Measurements from ENCODE around the gene MRPL38. TPM values are rescaled to one million over a fixed set of nuclear protein-coding genes. Genes with fewer than 3 reads are reported as not detected.

MRPL38 gene
- total RNA-seq, 1 donor from 2014 or later: 113 TPM

DNA sequence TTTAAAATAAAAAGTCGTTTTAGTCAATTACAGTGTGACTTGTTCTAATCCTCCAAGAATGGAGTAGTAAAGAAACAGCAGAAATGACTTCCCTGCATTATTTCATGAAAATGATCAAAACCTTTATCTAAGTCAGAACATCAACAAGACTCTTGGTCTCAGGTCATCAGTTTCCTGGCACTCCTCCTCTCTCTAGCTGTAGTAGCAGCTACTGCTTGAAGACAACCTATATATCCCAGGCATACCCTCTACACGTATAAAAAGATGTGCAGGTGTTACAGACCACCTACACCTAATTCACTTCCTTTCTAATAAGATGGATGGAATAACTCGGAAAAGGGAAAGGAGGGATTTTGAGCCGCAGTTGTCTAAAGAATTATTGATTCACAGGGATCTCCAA is 37.8 kb upstream of the MRPL38 start:
- Mint-ChIP-seq H3K4me1 (ENCODE audit: unreplicated experiment) (peaks cover 7% of the 10 kb centered on the region), H3K36me3 (peaks cover 8% of the 10 kb centered on the region), H3K9me3 (no peaks in the 10 kb centered on the region), H3K27me3 (no peaks in the 10 kb centered on the region), H3K27ac (peak overlapping the region; percentile 48), H3K4me3 (peak overlapping the region; percentile 62)
- DNase-seq (ENCODE audit: extremely low spot score, unreplicated experiment): no peak
- no peak for TF ChIP-seq CTCF (conservative IDR thresholded peaks at IDR 0.05)

DNA sequence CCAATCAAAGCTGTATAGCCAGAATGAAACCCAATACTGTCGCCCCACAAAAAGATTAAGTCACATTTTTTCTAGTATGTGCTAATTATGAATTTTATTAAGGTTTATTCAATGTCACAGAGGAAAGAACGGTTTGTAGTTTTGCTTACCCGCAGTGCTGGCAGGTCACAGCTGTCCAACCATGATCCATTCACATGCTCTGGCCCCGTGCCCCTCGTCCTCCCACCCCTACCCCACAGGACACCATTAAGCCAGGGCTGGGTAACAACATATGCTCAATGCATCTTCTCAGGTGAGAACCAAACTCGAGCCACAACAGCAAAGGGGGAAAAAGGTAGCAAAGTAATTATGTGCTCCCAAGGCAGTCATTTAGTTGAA is 36.7 kb upstream of the MRPL38 start:
- Mint-ChIP-seq H3K9me3 (no peaks in the 10 kb centered on the region), H3K4me1 (ENCODE audit: unreplicated experiment) (peaks cover 7% of the 10 kb centered on the region), H3K4me3 (peak overlapping the region; percentile 95), H3K36me3 (peaks cover 4% of the 10 kb centered on the region), H3K27me3 (no peaks in the 10 kb centered on the region), H3K27ac (peak overlapping the region; percentile 73)
- DNase-seq (ENCODE audit: extremely low spot score, unreplicated experiment): no peak
- no peak for TF ChIP-seq CTCF (conservative IDR thresholded peaks at IDR 0.05)

- peak within 1 kb of the TSS; percentile 95 for H3K4me3 Mint-ChIP-seq
- peak; percentile 93 for DNase-seq (ENCODE audit: extremely low spot score, unreplicated experiment)
- H3K27ac Mint-ChIP-seq: peak within 1 kb of the TSS; percentile 83
- H3K4me1 Mint-ChIP-seq (ENCODE audit: unreplicated experiment): peaks cover 7% of the 10 kb centered on the region
- TF ChIP-seq CTCF (conservative IDR thresholded peaks at IDR 0.05): no peak
- peaks cover 3% of the 10 kb centered on the region for H3K36me3 Mint-ChIP-seq
- no peaks in the 10 kb centered on the region for H3K9me3 Mint-ChIP-seq
- H3K27me3 Mint-ChIP-seq: no peaks in the 10 kb centered on the region
Observed at GRCh38 chr17:75940727-75941441, 36.2 kb upstream of the MRPL38 start, which contains the start of gene FBF1. TSS of gene FBF1 (minus strand) at chr17:75941042. CDS start at chr17:75938149, 2,893 bp downstream.

DNA sequence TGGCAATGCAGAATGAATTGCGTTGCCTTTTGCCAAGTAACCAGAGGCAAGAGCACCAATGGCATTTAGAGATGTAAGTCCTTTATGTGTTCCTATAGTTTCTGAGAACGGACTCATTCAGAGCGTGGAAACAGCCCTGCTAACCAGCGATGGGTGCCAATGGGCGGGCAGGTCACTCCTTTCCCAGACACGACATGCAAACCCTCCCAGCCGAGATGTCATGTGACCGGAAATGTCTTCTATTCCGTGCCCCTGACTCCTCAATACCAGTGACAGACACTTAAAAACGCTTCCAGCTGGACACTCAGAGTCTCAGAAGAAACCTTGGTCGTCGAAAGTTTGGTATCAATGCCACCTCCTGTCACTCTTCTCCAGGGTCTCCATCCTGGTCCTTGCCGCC is 33.0 kb upstream of the MRPL38 start:
- peaks cover 7% of the 10 kb centered on the region for H3K4me1 Mint-ChIP-seq (ENCODE audit: unreplicated experiment)
- no peak for TF ChIP-seq CTCF (conservative IDR thresholded peaks at IDR 0.05)
- no peaks in the 10 kb centered on the region for H3K9me3 Mint-ChIP-seq
- H3K27me3 Mint-ChIP-seq: no peaks in the 10 kb centered on the region
- no peak for DNase-seq (ENCODE audit: extremely low spot score, unreplicated experiment)
- no peak overlapping the region for H3K4me3 Mint-ChIP-seq
- H3K27ac Mint-ChIP-seq: no peak overlapping the region
- H3K36me3 Mint-ChIP-seq: no peaks in the 10 kb centered on the region

DNA sequence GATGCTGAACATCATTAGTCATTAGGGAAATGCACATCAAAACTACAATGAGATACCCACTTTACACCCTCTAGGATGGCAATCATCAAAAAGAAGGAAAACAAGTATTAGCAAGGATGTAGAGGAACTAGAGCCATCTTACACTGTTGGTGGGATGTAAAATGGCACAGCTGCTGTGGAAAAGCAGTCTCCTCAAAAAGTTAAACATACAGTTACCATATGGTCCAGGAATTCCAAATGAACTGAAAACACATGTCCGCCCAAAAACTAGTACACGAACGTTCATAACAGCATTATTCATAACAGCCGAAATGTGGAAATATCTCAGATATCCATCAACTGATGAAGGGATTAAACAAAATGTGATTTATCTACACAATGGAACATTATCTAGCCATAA is 29.1 kb upstream of the MRPL38 start:
- Mint-ChIP-seq H3K27ac (peak overlapping the region; percentile 89), H3K9me3 (no peaks in the 10 kb centered on the region), H3K27me3 (no peaks in the 10 kb centered on the region), H3K4me3 (no peak overlapping the region), H3K4me1 (ENCODE audit: unreplicated experiment) (no peaks in the 10 kb centered on the region), H3K36me3 (no peaks in the 10 kb centered on the region)
- TF ChIP-seq CTCF (conservative IDR thresholded peaks at IDR 0.05): no peak
- DNase-seq (ENCODE audit: extremely low spot score, unreplicated experiment): no peak

All from type B pancreatic cell (in vitro differentiated cells).